ENCODE measurements around the gene ZNF148. TPM values are rescaled to one million over a fixed set of nuclear protein-coding genes. Genes with fewer than 3 reads are reported as not detected.

The ZNF148 gene
- total RNA-seq, 1 donor: 40.1 TPM

DNA sequence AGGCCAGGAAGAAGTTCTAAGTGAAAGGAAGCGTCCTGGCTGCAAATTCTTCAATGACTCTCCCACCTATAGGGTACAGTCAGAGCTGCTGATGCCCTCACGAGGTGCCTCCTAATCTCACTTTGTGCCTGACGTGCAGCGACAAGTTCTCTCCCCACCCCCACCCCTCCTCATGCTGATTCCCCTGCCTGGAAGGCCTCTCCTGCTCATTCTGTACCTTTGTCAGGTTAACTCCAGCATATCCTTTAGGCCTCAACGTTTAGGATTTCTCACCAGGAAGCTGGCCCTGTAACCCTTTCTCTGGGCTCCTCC, 187.6 kb downstream of the ZNF148 start:
- no peak overlapping the region for H3K4me3 ChIP-seq (ENCODE audit: low read depth, low read length)
- TF ChIP-seq, protein P1, sequence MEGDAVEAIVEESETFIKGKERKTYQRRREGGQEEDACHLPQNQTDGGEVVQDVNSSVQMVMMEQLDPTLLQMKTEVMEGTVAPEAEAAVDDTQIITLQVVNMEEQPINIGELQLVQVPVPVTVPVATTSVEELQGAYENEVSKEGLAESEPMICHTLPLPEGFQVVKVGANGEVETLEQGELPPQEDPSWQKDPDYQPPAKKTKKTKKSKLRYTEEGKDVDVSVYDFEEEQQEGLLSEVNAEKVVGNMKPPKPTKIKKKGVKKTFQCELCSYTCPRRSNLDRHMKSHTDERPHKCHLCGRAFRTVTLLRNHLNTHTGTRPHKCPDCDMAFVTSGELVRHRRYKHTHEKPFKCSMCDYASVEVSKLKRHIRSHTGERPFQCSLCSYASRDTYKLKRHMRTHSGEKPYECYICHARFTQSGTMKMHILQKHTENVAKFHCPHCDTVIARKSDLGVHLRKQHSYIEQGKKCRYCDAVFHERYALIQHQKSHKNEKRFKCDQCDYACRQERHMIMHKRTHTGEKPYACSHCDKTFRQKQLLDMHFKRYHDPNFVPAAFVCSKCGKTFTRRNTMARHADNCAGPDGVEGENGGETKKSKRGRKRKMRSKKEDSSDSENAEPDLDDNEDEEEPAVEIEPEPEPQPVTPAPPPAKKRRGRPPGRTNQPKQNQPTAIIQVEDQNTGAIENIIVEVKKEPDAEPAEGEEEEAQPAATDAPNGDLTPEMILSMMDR (IDR thresholded peaks at IDR 0.05; ENCODE audit: insufficient read depth, low read length): no peak
- DNase-seq (ENCODE audit: low read depth): no peak

DNA sequence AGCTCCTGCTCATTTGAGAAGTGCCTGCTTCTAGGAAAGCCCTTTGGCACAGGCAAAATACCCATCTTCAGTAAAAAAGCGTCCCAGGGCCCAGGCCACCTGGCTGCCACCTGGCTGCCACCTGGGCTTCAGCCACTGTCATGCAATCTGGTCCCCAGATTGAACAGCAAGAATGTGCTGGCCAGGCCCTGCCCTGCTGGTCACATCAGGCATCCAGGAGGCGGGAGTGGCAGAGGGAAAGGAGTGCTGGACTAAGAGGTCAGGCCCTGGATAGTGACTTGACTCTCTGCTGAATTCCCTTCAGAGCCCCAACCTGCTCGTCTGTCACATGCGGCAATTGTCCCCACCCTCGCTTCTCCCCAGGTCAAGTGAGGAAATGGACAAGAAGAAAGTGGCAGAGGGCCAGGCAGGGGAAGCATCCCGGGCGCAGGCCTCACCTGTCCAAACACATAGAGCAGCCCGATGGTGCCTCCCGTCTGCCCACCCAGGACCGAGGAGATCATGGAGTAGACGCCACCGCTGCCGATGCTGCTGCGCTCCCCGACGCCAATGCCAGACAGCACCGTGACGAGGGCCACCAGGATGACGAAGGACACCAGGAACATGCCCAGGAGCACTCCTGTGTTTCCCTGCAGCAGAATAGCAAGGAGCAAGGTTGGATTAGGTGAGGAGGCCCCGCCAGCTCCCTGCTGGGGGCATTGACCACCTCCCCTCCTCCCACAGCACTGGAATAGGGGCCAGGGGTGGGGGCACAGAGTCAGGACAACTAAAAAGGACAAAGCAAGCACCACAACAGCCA, 188.1 kb downstream of the ZNF148 start:
- no peak overlapping the region for H3K4me3 ChIP-seq (ENCODE audit: low read depth, low read length)
- TF ChIP-seq, protein P1 (IDR thresholded peaks at IDR 0.05; ENCODE audit: insufficient read depth, low read length): no peak
- no peak for DNase-seq (ENCODE audit: low read depth)

DNA sequence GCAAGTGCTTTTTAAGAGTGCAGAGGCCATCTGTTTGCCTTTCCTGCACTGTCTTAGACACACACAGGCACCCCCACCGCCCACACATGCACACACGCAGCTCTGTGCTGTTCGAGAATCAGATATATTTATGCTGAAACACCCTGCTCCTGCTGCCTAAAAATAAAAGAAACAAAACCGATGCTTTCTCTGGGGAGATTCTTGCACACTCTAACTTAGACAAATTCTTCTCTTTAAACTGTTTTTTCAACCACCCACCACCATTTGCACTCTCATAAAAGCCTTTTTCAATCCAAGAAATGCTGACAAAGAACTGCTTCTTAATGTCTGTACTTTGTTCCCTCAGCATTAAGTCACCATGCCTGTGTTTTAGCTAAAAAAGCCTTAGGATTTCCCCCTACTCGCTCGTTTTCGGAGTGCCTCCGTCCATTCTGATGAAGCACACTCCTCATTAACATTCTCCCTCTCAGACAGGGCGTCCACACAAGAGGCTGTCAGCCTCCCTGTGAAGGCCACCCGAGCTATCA, 188.8 kb downstream of the ZNF148 start:
- H3K4me3 ChIP-seq (ENCODE audit: low read depth, low read length): no peak overlapping the region
- DNase-seq (ENCODE audit: low read depth): peak; percentile 54
- TF ChIP-seq, protein P1 (IDR thresholded peaks at IDR 0.05; ENCODE audit: insufficient read depth, low read length): no peak

DNA sequence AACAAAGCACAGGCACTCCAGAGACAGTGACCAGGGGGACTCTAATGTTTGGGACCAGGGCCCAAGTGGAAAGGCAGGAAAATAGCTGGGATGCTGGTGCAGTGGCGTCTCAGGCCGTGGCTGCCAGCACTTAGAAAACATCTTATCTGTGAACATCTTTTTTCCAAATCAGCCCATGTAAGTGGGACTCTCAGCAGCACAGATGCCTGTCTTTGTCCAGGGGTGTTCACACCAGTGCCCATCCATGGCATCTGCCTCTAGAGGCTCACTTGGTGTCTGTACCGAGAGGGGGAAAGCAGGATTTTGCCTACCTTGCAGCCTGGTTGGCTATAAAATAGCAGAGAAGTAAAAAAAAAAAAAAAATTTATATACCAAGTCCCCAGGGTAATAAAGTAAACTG, 189.3 kb downstream of the ZNF148 start:
- no peak overlapping the region for H3K4me3 ChIP-seq (ENCODE audit: low read depth, low read length)
- TF ChIP-seq, protein P1 (IDR thresholded peaks at IDR 0.05; ENCODE audit: insufficient read depth, low read length): no peak
- no peak for DNase-seq (ENCODE audit: low read depth)

DNA sequence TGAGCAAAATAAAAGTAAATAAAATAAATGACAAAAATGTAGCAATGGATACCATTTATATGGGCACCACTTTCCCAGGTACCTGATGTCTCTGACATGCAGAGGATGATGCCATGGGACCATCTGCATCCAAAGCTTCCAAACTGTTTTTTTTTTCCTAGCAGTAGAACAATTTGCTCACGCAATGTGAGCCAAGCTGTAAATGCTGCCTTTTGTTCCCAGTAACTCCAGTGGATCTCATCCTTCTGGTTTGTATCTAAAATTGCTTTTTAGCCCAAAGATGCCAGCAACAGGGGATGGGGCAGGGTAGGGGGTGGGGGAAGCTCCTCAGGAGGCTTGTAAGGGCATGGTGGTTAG, 195.3 kb downstream of the ZNF148 start:
- no peak for DNase-seq (ENCODE audit: low read depth)
- H3K4me3 ChIP-seq (ENCODE audit: low read depth, low read length): no peak overlapping the region
- TF ChIP-seq, protein P1 (IDR thresholded peaks at IDR 0.05; ENCODE audit: insufficient read depth, low read length): no peak

DNA sequence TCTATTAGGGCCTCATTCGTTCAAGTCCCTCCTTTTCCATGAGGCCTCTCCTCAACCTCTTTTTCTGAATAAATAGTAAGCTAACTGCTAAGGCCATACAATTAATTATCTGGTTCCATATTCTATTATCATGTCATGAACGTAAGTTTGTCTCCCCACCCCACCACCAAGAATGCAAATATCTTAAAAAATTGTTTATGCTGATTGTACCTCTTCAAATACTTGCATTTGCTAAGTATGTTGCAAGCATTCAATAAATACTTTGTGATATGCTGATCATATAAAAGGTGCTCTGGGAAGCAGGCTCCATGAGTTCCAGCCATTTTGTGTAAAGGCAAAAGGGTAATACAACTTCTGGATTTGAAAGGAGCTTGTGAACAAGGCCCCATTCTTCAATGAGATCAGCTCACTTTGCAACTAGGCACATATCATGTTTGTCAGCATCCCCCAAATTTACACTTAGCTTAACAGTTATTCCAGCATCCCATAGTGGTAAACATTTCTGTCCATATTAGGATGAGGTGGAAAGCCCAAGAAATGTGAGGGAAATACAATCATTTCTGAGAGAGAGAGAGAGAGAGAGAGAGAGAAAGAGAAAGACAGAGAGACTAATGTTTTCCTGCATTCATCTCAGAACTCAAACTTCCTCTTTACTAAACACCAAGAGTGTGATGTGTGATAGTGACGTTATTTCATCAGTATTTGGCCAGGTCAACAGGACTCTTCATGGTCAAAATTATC, 195.8 kb downstream of the ZNF148 start:
- H3K4me3 ChIP-seq (ENCODE audit: low read depth, low read length): no peak overlapping the region
- DNase-seq (ENCODE audit: low read depth): no peak

More for the DNA sequence above, 195.8 kb downstream of the ZNF148 start:
- TF ChIP-seq, protein P1 (IDR thresholded peaks at IDR 0.05; ENCODE audit: insufficient read depth, low read length): no peak

Data from fibroblast of the aortic adventitia (primary cell).